Measurements from ENCODE around the gene PARL.

Gene PARL

DNA sequence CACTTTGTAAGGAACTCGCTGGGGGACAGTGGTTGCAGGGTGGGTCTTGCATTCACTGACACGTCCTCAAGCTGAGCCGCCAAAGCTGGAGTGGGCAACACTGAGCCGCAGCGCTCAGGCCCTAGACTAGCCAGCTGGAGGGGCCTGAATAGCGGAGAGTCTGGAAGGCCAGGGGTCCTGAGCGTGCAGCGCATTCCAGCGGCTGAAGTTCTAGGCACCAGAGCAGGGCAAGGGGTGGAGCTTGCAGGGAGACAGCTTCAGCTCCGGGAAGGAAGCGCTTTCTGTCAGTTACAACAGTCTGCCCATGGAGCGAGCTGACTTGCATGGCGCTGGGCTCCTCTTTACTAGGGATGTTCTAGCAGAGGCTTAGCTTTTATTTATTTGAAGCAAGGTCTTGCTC is 62.0 kb downstream of the PARL start:
- H3K27ac ChIP-seq, result no peak overlapping the region
- TF ChIP-seq, protein P1, sequence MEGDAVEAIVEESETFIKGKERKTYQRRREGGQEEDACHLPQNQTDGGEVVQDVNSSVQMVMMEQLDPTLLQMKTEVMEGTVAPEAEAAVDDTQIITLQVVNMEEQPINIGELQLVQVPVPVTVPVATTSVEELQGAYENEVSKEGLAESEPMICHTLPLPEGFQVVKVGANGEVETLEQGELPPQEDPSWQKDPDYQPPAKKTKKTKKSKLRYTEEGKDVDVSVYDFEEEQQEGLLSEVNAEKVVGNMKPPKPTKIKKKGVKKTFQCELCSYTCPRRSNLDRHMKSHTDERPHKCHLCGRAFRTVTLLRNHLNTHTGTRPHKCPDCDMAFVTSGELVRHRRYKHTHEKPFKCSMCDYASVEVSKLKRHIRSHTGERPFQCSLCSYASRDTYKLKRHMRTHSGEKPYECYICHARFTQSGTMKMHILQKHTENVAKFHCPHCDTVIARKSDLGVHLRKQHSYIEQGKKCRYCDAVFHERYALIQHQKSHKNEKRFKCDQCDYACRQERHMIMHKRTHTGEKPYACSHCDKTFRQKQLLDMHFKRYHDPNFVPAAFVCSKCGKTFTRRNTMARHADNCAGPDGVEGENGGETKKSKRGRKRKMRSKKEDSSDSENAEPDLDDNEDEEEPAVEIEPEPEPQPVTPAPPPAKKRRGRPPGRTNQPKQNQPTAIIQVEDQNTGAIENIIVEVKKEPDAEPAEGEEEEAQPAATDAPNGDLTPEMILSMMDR (IDR thresholded peaks at IDR 0.05), result no peak
- H3K4me3 ChIP-seq, result no peak overlapping the region
- H3K9me3 ChIP-seq, result no peaks in the 10 kb centered on the region
- peaks cover 3 to 15% (median 10%) of the 10 kb centered on the region in 4 donors for H3K4me1 ChIP-seq
- H3K36me3 ChIP-seq, result peaks cover 0 to under 1% (median 0%) of the 10 kb centered on the region in 3 donors
- H3K27me3 ChIP-seq, result no peaks in the 10 kb centered on the region
- DNase-seq, result no peak
- intact Hi-C loops (cut with DNase I; ENCODE audit: low total_unique reads), result no loop called here

DNA sequence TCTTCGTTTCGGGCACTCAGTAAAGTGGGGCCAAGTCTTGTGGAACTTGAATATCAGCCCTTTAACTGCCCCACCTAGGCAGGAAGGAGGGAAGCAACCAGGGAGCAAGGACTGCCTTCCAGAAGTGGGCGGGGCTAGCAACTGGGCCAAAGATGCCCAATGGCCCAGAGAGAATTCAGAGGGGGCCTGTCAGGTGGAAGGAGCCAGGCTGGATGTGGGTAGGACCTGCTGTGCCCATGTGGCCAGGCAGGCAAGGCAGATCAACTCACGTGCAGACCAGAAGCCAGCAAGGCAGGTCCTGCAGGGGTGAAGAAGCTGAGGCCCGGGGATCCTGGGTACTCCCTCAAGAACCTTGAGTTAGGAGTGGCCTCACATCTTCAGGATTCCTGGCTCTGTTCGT is 64.8 kb downstream of the PARL start:
- peak in 1 of 2 donors; percentile 53 for DNase-seq
- H3K36me3 ChIP-seq, result peaks cover 0 to 29% (median 8%) of the 10 kb centered on the region in 3 donors
- no peak overlapping the region for H3K27ac ChIP-seq
- no peaks in the 10 kb centered on the region for H3K9me3 ChIP-seq
- TF ChIP-seq, protein P1 (IDR thresholded peaks at IDR 0.05), result no peak
- intact Hi-C loops (cut with DNase I; ENCODE audit: low total_unique reads), result no loop called here
- no peak overlapping the region for H3K4me3 ChIP-seq
- H3K4me1 ChIP-seq, result peaks cover 3 to 9% (median 6%) of the 10 kb centered on the region in 4 donors
- H3K27me3 ChIP-seq, result no peaks in the 10 kb centered on the region

DNA sequence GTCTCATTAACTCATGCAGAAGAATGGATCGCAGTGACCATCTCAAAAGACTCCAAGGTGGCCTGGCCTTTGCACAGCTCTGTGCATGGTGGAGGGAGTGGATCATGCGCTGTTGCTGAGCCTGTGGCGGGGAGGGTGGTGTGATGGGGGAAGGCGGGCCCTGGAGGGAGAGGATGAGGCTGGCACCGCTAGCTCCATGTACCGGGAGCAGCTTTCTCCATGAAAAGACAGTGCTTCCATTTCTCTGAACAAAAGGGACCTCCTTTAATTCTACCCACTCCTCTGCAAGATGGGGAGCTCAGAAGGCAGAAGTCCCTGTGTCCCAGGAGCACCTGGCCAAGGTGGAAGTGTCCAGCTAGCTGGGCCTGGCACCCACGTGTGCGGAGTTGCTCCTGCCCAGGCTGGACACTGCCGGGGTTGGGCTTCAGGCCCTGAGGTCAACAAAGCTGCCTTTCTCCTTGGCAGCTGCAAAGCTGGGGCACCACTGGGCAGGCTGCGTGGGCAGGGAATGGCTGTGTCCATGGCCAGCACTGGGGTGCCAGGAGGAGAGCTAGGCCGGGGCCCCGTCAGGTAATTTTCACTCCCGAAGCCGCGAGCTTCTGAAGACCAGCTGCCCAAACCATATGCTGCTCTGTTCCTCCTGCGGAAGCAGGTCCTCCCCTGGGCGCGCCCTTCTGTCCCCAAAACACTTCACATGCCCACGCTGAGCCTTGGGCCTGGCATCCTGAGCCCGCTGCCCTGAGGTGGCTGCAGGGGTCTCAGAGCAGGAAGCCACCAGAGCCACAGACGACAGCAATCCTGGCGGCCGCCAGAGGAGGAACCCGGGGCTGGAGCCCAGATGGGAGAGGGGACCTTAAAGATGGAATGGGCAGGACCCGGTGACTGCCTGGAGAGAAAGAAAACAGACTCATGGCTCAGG is 65.7 kb downstream of the PARL start:
- Histone ChIP-seq H3K4me1 (peaks cover 0 to under 1% (median 0%) of the 10 kb centered on the region in 4 donors), H3K9me3 (no peaks in the 10 kb centered on the region), H3K36me3 (peaks cover 0 to 30% (median 8%) of the 10 kb centered on the region in 3 donors), H3K27ac (no peak overlapping the region), H3K4me3 (no peak overlapping the region), H3K27me3 (no peaks in the 10 kb centered on the region)
- intact Hi-C loops (cut with DNase I; ENCODE audit: low total_unique reads), result no loop called here
- peak in 1 of 2 donors; percentile 60 for DNase-seq
- TF ChIP-seq, protein P1 (IDR thresholded peaks at IDR 0.05), result no peak

DNA sequence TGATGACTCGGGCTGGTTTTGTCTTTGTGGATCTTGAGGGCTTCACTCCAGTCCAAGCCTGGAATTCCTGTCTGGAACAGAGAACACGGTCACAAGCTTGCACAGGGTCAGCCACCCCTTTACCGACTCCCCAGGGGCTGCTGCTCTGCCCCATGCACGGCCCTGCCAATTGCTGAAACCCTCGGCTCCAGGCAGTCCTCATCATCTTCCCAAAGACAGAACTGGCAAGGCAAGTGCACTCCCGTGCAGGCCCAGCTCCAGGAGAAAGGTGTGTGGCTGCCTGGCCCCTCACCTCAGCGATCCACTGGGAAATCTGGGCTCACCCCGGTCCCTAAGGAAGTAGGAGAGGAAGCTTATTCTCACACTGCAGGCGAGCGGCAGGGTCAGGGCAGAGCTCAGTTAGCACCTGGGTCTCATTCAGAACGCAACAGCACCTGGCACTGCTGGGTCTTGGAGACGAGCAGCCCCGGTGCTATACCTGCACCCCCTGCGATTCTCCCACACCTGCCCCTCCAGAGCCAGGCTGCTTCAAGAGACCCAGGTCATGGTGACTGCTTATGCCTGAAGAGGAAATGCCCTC is 66.5 kb downstream of the PARL start:
- TF ChIP-seq, protein P1 (IDR thresholded peaks at IDR 0.05), result no peak
- H3K36me3 ChIP-seq, result peaks cover 1 to 30% (median 8%) of the 10 kb centered on the region in 3 donors
- DNase-seq, result peak in 1 of 2 donors; percentile 48

DNA sequence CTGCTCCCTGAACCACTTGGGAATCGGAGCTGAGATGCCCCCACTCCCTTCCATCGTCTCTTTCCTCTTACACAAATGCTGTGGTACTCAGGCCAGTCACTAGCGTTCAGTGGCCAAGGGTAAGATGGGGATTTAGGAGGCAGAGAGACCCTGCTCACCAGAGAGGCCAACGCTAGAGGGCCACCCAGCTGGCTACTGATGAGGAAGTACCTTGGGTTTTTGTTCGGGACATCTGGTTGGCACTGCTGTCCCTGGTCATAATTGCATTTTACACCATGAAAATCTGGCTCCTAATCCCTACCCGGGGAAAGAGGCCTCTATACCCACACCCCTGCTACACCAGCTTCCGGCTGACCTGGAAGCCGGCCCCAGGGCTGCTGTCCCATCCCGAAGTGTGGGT is 67.0 kb downstream of the PARL start:
- H3K36me3 ChIP-seq, result peaks cover 6 to 33% (median 8%) of the 10 kb centered on the region in 3 donors
- H3K27ac ChIP-seq, result no peak overlapping the region
- H3K9me3 ChIP-seq, result no peaks in the 10 kb centered on the region
- intact Hi-C loops (cut with DNase I; ENCODE audit: low total_unique reads), result no loop called here
- peak in 1 of 2 donors; percentile 31 for DNase-seq
- no peaks in the 10 kb centered on the region for H3K4me1 ChIP-seq
- H3K4me3 ChIP-seq, result no peak overlapping the region
- TF ChIP-seq, protein P1 (IDR thresholded peaks at IDR 0.05), result no peak
- no peaks in the 10 kb centered on the region for H3K27me3 ChIP-seq

More for the DNA sequence above, 66.5 kb downstream of the PARL start:
- H3K4me1 ChIP-seq, result no peaks in the 10 kb centered on the region
- no peak overlapping the region for H3K27ac ChIP-seq
- no peak overlapping the region for H3K4me3 ChIP-seq
- no peaks in the 10 kb centered on the region for H3K27me3 ChIP-seq
- intact Hi-C loops (cut with DNase I; ENCODE audit: low total_unique reads), result no loop called here
- H3K9me3 ChIP-seq, result no peaks in the 10 kb centered on the region

Measured in tibial artery (tissue), 4 donors.